OCI-M2 (cell line): ENCODE data around the gene CENPF.

Experiments used
- DNase-seq: peaks from one replicate; lab custom pipeline; 2025; ENCODE audit not compliant: unreplicated experiment; lab: John Stamatoyannopoulos, UW

The CENPF gene

GRCh38 chr1:214707306-214708087, 104.5 kb downstream of the CENPF start:
- no peak for DNase-seq

- DNase-seq, result no peak
These were observed 105.4 kb downstream of the CENPF start for GRCh38 chr1:214708321-214708955.

GRCh38 chr1:214709241-214709640, 106.2 kb downstream of the CENPF start:
- DNase-seq, result no peak

DNA sequence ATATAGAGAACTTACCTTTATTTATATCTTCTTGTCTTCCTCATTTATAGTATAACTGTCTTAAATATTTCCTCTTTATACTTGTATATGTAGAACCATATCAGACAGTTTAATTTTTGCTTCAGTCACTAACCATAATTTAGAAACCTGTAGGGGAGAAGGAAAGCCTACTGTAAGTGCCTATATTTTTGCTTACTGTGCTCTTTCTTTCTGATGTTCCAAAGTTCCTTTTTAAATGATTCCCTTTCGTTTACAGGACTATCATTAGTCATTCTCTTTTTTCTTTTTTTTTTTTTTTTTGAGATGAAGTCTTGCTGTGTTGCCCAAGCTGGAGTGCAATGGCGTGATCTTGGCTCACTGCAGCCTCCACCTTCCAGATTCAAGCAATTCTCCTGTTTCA, 109.7 kb downstream of the CENPF start:
- no peak for DNase-seq
